ENCODE data around the gene YEATS2. TPM values are rescaled to one million over a fixed set of nuclear protein-coding genes. Genes with fewer than 3 reads are reported as not detected.

The YEATS2 gene
- total RNA-seq, 1 donor from 2014 or later: 65.1 TPM

DNA sequence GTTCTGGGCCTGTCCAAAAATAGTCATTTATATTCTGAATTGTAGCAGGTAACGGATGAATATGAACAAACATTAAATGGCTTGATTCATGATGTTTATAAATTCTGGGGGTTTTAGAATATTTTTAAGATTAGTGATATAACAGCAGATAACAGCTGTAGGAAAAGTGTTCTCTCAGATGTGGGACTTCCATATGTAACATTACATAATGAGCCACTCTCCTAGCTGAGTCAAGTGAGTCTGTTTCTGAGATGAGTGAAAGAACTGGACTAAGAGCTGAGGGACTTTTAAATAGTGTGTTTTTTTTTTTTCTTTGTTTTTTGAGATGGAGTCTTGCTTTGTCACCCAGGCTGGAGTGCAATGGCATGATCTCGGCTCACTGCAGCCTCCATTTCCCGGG, 13.9 kb downstream of the YEATS2 start:
- peaks cover 8% of the 10 kb centered on the region for H3K4me1 Mint-ChIP-seq (ENCODE audit: unreplicated experiment)
- TF ChIP-seq, protein P1, sequence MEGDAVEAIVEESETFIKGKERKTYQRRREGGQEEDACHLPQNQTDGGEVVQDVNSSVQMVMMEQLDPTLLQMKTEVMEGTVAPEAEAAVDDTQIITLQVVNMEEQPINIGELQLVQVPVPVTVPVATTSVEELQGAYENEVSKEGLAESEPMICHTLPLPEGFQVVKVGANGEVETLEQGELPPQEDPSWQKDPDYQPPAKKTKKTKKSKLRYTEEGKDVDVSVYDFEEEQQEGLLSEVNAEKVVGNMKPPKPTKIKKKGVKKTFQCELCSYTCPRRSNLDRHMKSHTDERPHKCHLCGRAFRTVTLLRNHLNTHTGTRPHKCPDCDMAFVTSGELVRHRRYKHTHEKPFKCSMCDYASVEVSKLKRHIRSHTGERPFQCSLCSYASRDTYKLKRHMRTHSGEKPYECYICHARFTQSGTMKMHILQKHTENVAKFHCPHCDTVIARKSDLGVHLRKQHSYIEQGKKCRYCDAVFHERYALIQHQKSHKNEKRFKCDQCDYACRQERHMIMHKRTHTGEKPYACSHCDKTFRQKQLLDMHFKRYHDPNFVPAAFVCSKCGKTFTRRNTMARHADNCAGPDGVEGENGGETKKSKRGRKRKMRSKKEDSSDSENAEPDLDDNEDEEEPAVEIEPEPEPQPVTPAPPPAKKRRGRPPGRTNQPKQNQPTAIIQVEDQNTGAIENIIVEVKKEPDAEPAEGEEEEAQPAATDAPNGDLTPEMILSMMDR (IDR thresholded peaks at IDR 0.05; ENCODE audit: unreplicated experiment): no peak
- H3K36me3 Mint-ChIP-seq (ENCODE audit: low read depth, unreplicated experiment): peaks cover 6% of the 10 kb centered on the region
- H3K27me3 Mint-ChIP-seq (ENCODE audit: unreplicated experiment): no peaks in the 10 kb centered on the region
- H3K27ac Mint-ChIP-seq (ENCODE audit: unreplicated experiment): no peak overlapping the region
- DNase-seq (ENCODE audit: low spot score): no peak
- no peaks in the 10 kb centered on the region for H3K9me3 Mint-ChIP-seq (ENCODE audit: unreplicated experiment)
- H3K4me3 Mint-ChIP-seq (ENCODE audit: unreplicated experiment): no peak overlapping the region

DNA sequence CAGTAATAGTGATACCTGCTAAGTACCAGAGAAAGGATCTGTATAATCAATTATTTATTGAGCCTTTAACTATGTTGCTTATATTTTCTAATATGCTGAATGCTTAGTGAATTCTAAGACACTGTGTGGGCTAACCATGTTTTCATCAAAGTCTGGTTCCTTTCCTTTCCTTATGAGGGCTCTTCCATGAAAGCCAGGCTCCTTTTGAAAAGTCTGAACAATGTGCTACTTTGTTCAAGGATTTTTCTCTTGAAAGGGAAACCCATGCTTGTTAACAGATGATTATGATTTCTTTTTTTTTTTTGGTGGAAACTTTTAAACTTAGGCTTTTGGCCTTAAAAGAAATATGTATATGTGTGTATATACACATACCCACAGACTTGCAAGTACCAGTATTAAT, 17.0 kb downstream of the YEATS2 start:
- Mint-ChIP-seq H3K27me3 (ENCODE audit: unreplicated experiment) (no peaks in the 10 kb centered on the region), H3K27ac (ENCODE audit: unreplicated experiment) (no peak overlapping the region), H3K36me3 (ENCODE audit: low read depth, unreplicated experiment) (peaks cover 12% of the 10 kb centered on the region), H3K4me3 (ENCODE audit: unreplicated experiment) (no peak overlapping the region), H3K4me1 (ENCODE audit: unreplicated experiment) (peaks cover 8% of the 10 kb centered on the region), H3K9me3 (ENCODE audit: unreplicated experiment) (no peaks in the 10 kb centered on the region)
- TF ChIP-seq, protein P1 (IDR thresholded peaks at IDR 0.05; ENCODE audit: unreplicated experiment): no peak
- no peak for DNase-seq (ENCODE audit: low spot score)

DNA sequence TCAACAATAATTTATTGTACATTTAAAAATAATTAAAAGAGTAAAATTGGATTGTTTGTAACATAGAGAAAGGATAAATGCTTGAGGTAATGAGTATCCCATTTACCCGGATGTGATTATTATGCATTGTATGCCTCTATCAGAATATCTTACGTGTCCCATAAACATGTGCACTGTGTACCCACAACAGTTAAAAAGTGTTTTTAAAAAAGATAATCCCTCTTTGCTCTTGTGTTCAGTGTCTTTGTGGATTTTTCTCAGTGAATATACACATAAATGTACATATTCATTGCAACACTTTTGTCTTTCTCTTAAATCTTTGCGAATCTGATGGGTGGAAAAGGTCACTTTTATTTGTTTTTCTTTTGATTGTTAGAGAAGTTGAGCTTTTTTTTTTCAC, 20.4 kb downstream of the YEATS2 start:
- H3K4me3 Mint-ChIP-seq (ENCODE audit: unreplicated experiment): no peak overlapping the region
- no peak for DNase-seq (ENCODE audit: low spot score)
- no peaks in the 10 kb centered on the region for H3K9me3 Mint-ChIP-seq (ENCODE audit: unreplicated experiment)
- no peaks in the 10 kb centered on the region for H3K27me3 Mint-ChIP-seq (ENCODE audit: unreplicated experiment)
- H3K4me1 Mint-ChIP-seq (ENCODE audit: unreplicated experiment): no peaks in the 10 kb centered on the region
- H3K27ac Mint-ChIP-seq (ENCODE audit: unreplicated experiment): no peak overlapping the region
- H3K36me3 Mint-ChIP-seq (ENCODE audit: low read depth, unreplicated experiment): peaks cover 24% of the 10 kb centered on the region
- TF ChIP-seq, protein P1 (IDR thresholded peaks at IDR 0.05; ENCODE audit: unreplicated experiment): no peak

DNA sequence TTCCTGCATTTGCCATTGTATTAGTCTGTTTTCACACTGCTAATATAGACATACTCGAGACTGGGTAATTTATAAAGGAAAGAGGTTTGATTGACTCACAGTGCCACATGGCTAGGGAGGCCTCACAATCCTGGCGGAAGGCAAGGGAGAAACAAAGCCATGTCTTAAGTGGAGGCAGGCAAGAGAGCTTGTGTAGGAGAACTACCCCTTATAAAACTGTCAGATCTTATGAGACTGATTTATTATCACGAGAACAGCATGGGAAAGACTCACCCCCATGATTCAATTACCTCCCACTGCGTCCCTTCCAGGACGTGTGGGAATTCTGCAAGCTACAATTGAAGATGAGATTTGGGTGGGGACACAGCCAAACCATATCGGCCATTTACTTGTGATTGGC, 27.8 kb downstream of the YEATS2 start:
- Mint-ChIP-seq H3K27ac (ENCODE audit: unreplicated experiment) (peak overlapping the region; percentile 80), H3K4me3 (ENCODE audit: unreplicated experiment) (peak overlapping the region; percentile 73), H3K4me1 (ENCODE audit: unreplicated experiment) (peaks cover 11% of the 10 kb centered on the region), H3K36me3 (ENCODE audit: low read depth, unreplicated experiment) (peaks cover 65% of the 10 kb centered on the region), H3K27me3 (ENCODE audit: unreplicated experiment) (no peaks in the 10 kb centered on the region), H3K9me3 (ENCODE audit: unreplicated experiment) (no peaks in the 10 kb centered on the region)
- TF ChIP-seq, protein P1 (IDR thresholded peaks at IDR 0.05; ENCODE audit: unreplicated experiment): no peak
- DNase-seq (ENCODE audit: low spot score): no peak

DNA sequence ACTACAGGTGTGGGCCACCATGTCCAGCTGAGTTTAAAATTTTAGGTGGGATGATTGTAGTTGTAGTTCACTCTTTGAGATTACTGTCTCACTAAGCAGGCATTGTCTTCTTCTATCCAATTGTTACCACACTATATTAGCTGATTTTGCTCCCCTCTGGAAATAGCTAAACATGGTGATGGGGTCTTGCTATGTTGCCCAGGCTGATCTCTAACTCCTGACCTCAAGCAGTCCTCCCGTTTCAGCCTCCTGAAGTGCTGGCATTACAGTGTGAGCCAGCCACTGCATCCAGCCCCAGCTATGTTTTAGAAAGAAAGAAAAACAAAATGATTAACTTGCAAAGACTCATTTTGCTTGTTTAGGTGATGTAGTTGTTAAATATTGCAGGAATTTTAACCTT, 30.6 kb downstream of the YEATS2 start:
- no peak for DNase-seq (ENCODE audit: low spot score)
- H3K9me3 Mint-ChIP-seq (ENCODE audit: unreplicated experiment): no peaks in the 10 kb centered on the region
- H3K4me3 Mint-ChIP-seq (ENCODE audit: unreplicated experiment): peak overlapping the region; percentile 65
- no peak overlapping the region for H3K27ac Mint-ChIP-seq (ENCODE audit: unreplicated experiment)
- no peaks in the 10 kb centered on the region for H3K27me3 Mint-ChIP-seq (ENCODE audit: unreplicated experiment)
- TF ChIP-seq, protein P1 (IDR thresholded peaks at IDR 0.05; ENCODE audit: unreplicated experiment): no peak
- H3K36me3 Mint-ChIP-seq (ENCODE audit: low read depth, unreplicated experiment): peaks cover 63% of the 10 kb centered on the region
- peaks cover 18% of the 10 kb centered on the region for H3K4me1 Mint-ChIP-seq (ENCODE audit: unreplicated experiment)
